Loucy (cell line): ENCODE data around the gene MPHOSPH8.

Experiments used
- H2AFZ ChIP-seq: fragments of 200-600 bp; sonication (generic); 2 replicates; pipeline ENCODE4 v1.6.0; 2016; ENCODE audit warnings: antibody characterized with exemption, mild to moderate bottlenecking, low read length, moderate library complexity
- H3F3A ChIP-seq: fragments of 200-600 bp; 2 replicates; pipeline ENCODE4 v1.6.0; 2016; ENCODE audit warnings: antibody characterized with exemption, low read depth, mild to moderate bottlenecking
- H3K27me3 ChIP-seq: fragments of 200-600 bp; sonication (generic); 2 replicates; pipeline ENCODE4 v1.6.1; 2014; ENCODE audit warnings: low read length, mild to moderate bottlenecking; ENCODE audit not compliant: insufficient read depth, poor library complexity, severe bottlenecking
- H3K36me3 ChIP-seq: fragments of 200-600 bp; sonication (generic); 2 replicates; pipeline ENCODE4 v1.6.1; 2016; ENCODE audit warnings: low read length; ENCODE audit not compliant: insufficient read depth
- H3K4me1 ChIP-seq: fragments of 200-600 bp; sonication (generic); 2 replicates; pipeline ENCODE4 v1.5.1; 2014; ENCODE audit warnings: low read length, mild to moderate bottlenecking; ENCODE audit not compliant: insufficient read depth, poor library complexity, severe bottlenecking
- H3K4me2 ChIP-seq: fragments of 200-600 bp; sonication (generic); 2 replicates; pipeline ENCODE4 v1.6.0; 2014; ENCODE audit warnings: antibody characterized with exemption, low read length, low read depth, mild to moderate bottlenecking; ENCODE audit not compliant: poor library complexity, severe bottlenecking
- H3K4me3 ChIP-seq: fragments of 200-600 bp; sonication (generic); 2 replicates; pipeline ENCODE4 v1.5.1; 2014; ENCODE audit warnings: low read length, mild to moderate bottlenecking, mixed read lengths; ENCODE audit not compliant: poor library complexity, severe bottlenecking
- H3K79me2 ChIP-seq: fragments of 200-600 bp; sonication (generic); 2 replicates; pipeline ENCODE4 v1.6.1; 2014; ENCODE audit warnings: low read length; ENCODE audit not compliant: insufficient read depth
- H3K9ac ChIP-seq: fragments of 200-600 bp; sonication (generic); 2 replicates; pipeline ENCODE4 v1.6.0; 2014; ENCODE audit warnings: mild to moderate bottlenecking, low read depth, low read length, moderate library complexity; ENCODE audit not compliant: poor library complexity, severe bottlenecking
- H3K9me2 ChIP-seq: fragments of 200-600 bp; sonication (generic); replicated peaks from 2 replicates; pipeline ENCODE4 v1.6.1; 2016; ENCODE audit warnings: low read depth, low read length, mixed read lengths
- H3K9me3 ChIP-seq: fragments of 200-600 bp; sonication (generic); 2 replicates; pipeline ENCODE4 v1.6.1; 2014; ENCODE audit warnings: mild to moderate bottlenecking, antibody characterized with exemption, low read length, low read depth; ENCODE audit not compliant: insufficient read depth
- H4K20me1 ChIP-seq: fragments of 200-600 bp; sonication (generic); 2 replicates; pipeline ENCODE4 v1.6.0; 2014; ENCODE audit warnings: antibody characterized with exemption, low read length, mild to moderate bottlenecking; ENCODE audit not compliant: insufficient read depth, poor library complexity, severe bottlenecking
- CTCF ChIP-seq: fragments of 200-600 bp; sonication (generic); conservative IDR thresholded peaks from 2 replicates; pipeline ENCODE4 v1.5.1; 2014; ENCODE audit warnings: mild to moderate bottlenecking, antibody characterized with exemption, low read length
- EZH2phosphoT487 ChIP-seq: fragments of 200-600 bp; IDR thresholded peaks from 2 replicates; pipeline ENCODE4 v1.6.1; 2018; ENCODE audit warnings: antibody characterized with exemption, mild to moderate bottlenecking, moderate library complexity, borderline replicate concordance

The MPHOSPH8 gene

DNA sequence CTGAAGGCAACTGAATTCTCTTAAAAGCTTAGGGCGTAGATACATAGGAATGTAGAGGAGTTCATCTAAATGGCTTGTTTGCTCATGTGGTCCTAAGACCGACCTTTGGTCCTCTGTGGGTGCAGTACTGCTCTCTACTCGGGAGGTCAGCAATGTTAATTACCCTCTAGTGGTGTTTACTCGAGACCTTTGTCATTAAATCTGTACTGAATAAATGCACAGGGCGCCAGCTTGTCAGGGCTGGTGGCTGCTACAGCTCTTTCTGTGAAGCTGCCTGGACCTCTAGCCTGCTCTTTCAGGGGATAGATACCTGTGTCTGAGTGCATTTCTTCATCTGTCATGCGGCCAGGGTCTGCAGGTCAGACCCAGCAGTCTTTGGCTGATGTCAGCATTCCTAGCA lies 29.2 kb upstream of the MPHOSPH8 start:
- Histone ChIP-seq H3K27me3 (no peaks in the 10 kb centered on the region), H3K9me3 (peaks cover 8% of the 10 kb centered on the region; the same call in 1 of the 2 replicates), H3K4me1 (no peaks in the 10 kb centered on the region), H3K4me3 (no peak overlapping the region), H3K4me2 (no peak overlapping the region), H2AFZ (no peak overlapping the region), H3K79me2 (no peaks in the 10 kb centered on the region), H3F3A (no peaks in the 10 kb centered on the region), H4K20me1 (no peaks in the 10 kb centered on the region), H3K9me2 (no peaks in the 10 kb centered on the region), H3K9ac (no peak overlapping the region), H3K36me3 (no peaks in the 10 kb centered on the region)
- TF ChIP-seq EZH2phosphoT487 (no peak), CTCF (no peak)

DNA sequence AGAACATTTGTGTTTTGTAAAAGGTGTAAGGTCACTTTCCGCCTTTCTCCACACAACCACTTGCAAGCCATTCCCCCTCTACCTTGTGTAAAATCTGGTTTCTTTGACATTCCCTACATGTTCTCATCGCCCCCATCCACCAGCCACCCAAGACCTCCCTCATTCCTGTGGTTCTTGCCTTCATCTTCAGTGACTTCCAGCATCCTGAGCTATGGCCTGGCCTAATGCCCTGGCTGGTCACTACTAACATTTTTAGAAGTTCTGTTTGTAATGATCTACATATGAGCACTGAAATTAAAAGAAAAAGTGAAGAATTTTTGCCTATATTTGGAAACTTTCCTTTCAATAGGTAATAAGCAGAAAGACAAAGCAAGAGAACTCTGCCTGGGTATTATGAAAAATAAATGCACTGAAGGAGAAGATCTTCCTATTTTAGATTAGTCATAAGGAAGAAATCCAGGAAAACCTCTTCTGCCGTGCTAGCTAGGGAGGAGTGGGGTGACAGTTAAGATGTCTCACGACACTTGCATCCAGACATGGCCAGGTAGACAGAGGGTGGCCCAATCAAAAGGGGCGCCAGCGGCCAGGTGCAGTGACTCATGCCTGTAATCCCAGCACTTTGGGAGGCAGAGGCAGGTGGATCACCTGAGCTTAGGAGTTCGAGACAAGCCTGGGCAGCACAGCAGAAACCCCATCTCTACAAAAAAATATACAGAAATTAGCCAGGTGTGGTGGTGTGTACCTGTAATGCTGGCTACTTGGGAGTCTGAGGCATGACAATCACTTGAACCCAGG lies 28.1 kb upstream of the MPHOSPH8 start:
- Histone ChIP-seq H2AFZ (no peak overlapping the region), H3K4me3 (no peak overlapping the region), H3K4me1 (no peaks in the 10 kb centered on the region), H3K36me3 (no peaks in the 10 kb centered on the region), H4K20me1 (no peaks in the 10 kb centered on the region), H3K27me3 (no peaks in the 10 kb centered on the region), H3K9ac (no peak overlapping the region), H3K9me2 (no peaks in the 10 kb centered on the region), H3K9me3 (peaks cover 8% of the 10 kb centered on the region; the same call in 1 of the 2 replicates), H3K4me2 (no peak overlapping the region), H3K79me2 (no peaks in the 10 kb centered on the region), H3F3A (no peaks in the 10 kb centered on the region)
- TF ChIP-seq CTCF (no peak), EZH2phosphoT487 (no peak)

DNA sequence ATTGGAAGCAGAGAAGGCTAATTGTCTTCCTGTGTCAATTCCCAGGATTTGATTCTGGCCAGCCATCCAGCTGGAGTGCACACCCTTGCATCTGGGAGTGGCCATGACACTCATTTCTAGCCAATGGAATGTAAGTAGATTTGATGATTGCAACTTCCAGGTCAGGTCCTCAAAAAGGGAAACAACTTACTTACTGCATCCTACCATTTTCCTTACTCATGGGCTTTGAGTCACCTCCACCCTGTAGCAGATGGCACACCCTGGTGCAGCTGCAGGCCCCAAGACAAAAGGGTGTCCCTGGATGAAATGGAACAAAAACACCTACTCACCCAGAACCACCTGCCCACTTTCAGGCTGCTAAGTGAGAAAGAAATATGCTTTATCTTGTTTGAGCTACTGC lies 27.3 kb upstream of the MPHOSPH8 start:
- Histone ChIP-seq H3K9me3 (peaks cover 8% of the 10 kb centered on the region; the same call in 1 of the 2 replicates), H3F3A (no peaks in the 10 kb centered on the region), H2AFZ (no peak overlapping the region), H3K27me3 (no peaks in the 10 kb centered on the region), H3K9ac (no peak overlapping the region), H3K4me2 (no peak overlapping the region), H3K79me2 (no peaks in the 10 kb centered on the region), H3K4me3 (no peak overlapping the region), H4K20me1 (no peaks in the 10 kb centered on the region), H3K4me1 (no peaks in the 10 kb centered on the region), H3K9me2 (no peaks in the 10 kb centered on the region), H3K36me3 (no peaks in the 10 kb centered on the region)
- TF ChIP-seq EZH2phosphoT487 (no peak), CTCF (no peak)
